ENCODE results near the gene RHOV.

The RHOV gene

GRCh38 chr15:40908095-40908494 lies 34.1 kb upstream of the RHOV start:
- peaks cover 12% of the 10 kb centered on the region for H3K36me3 ChIP-seq (ENCODE audit: control insufficient read depth, insufficient read depth, low read length)
- DNase-seq (ENCODE audit: extremely low read depth, insufficient read length), result no peak
- TF ChIP-seq CTCF (IDR thresholded peaks at IDR 0.05; ENCODE audit: insufficient read depth, low read length, poor library complexity, severe bottlenecking), result no peak
- no peaks in the 10 kb centered on the region for H3K27me3 ChIP-seq (replicated peaks; ENCODE audit: control insufficient read depth, insufficient read depth, low read length)
- no peak overlapping the region for H3K4me3 ChIP-seq (replicated peaks; ENCODE audit: low read depth, low read length)

GRCh38 chr15:40906991-40907802 lies 33.2 kb upstream of the RHOV start:
- Histone ChIP-seq H3K4me3 (replicated peaks; ENCODE audit: low read depth, low read length) (peak overlapping the region; percentile 47), H3K27me3 (replicated peaks; ENCODE audit: control insufficient read depth, insufficient read depth, low read length) (no peaks in the 10 kb centered on the region), H3K36me3 (ENCODE audit: control insufficient read depth, insufficient read depth, low read length) (peaks cover 19% of the 10 kb centered on the region)
- DNase-seq (ENCODE audit: extremely low read depth, insufficient read length), result no peak
- TF ChIP-seq CTCF (IDR thresholded peaks at IDR 0.05; ENCODE audit: insufficient read depth, low read length, poor library complexity, severe bottlenecking), result no peak

GRCh38 chr15:40906091-40906990 lies 32.3 kb upstream of the RHOV start:
- H3K4me3 ChIP-seq (replicated peaks; ENCODE audit: low read depth, low read length), result peak overlapping the region; percentile 47
- no peaks in the 10 kb centered on the region for H3K27me3 ChIP-seq (replicated peaks; ENCODE audit: control insufficient read depth, insufficient read depth, low read length)
- H3K36me3 ChIP-seq (ENCODE audit: control insufficient read depth, insufficient read depth, low read length), result peaks cover 19% of the 10 kb centered on the region
- TF ChIP-seq CTCF (IDR thresholded peaks at IDR 0.05; ENCODE audit: insufficient read depth, low read length, poor library complexity, severe bottlenecking), result peak; percentile 93
- DNase-seq (ENCODE audit: extremely low read depth, insufficient read length), result peak; percentile 85

GRCh38 chr15:40904552-40905201 lies 30.6 kb upstream of the RHOV start:
- H3K27me3 ChIP-seq (replicated peaks; ENCODE audit: control insufficient read depth, insufficient read depth, low read length), result no peaks in the 10 kb centered on the region
- no peak overlapping the region for H3K4me3 ChIP-seq (replicated peaks; ENCODE audit: low read depth, low read length)
- H3K36me3 ChIP-seq (ENCODE audit: control insufficient read depth, insufficient read depth, low read length), result peaks cover 33% of the 10 kb centered on the region
- no peak for TF ChIP-seq CTCF (IDR thresholded peaks at IDR 0.05; ENCODE audit: insufficient read depth, low read length, poor library complexity, severe bottlenecking)
- DNase-seq (ENCODE audit: extremely low read depth, insufficient read length), result no peak

- no peak for TF ChIP-seq CTCF (IDR thresholded peaks at IDR 0.05; ENCODE audit: insufficient read depth, low read length, poor library complexity, severe bottlenecking)
- no peak for DNase-seq (ENCODE audit: extremely low read depth, insufficient read length)
- Histone ChIP-seq H3K4me3 (replicated peaks; ENCODE audit: low read depth, low read length) (no peak overlapping the region), H3K36me3 (ENCODE audit: control insufficient read depth, insufficient read depth, low read length) (peaks cover 40% of the 10 kb centered on the region), H3K27me3 (replicated peaks; ENCODE audit: control insufficient read depth, insufficient read depth, low read length) (no peaks in the 10 kb centered on the region)
Observed at GRCh38 chr15:40902605-40903561, 28.8 kb upstream of the RHOV start.

Data from GM06990 (cell line).